HG02943 (cell line): ENCODE measurements around the gene VEZT.
"Not testable (repeated sequence)": the region's sequence is repeated elsewhere in the genome, so short reads cannot be mapped to it uniquely, and the experiment has no call there.

Experiments
- ATAC-seq: cut with Tn5 transposase; IDR thresholded peaks from one replicate; pipeline ENCODE4 v1.9.1; 2021; ENCODE audit warnings: mild to moderate bottlenecking, low read depth, moderate library complexity; ENCODE audit not compliant: unreplicated experiment

VEZT gene

DNA sequence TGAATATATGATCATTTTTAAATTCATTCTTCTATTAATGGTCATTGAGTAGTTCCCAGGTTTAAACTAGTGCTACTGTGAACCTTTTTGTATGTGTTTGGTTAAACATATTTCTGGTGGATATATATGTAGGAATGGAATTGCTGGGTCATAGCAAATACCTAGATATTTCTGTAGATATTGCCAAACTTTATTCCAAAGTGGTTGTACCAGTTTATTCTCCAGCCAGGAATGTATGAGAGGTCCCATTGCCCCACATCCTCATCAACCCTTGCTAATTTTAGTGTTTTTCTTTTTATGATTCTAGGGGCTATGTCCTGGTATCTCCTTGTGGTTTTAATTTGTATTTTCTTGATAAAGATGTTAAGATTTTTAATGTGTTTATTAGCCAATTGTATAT is 3.1 kb downstream of the VEZT start:
- ATAC-seq, result no peak

DNA sequence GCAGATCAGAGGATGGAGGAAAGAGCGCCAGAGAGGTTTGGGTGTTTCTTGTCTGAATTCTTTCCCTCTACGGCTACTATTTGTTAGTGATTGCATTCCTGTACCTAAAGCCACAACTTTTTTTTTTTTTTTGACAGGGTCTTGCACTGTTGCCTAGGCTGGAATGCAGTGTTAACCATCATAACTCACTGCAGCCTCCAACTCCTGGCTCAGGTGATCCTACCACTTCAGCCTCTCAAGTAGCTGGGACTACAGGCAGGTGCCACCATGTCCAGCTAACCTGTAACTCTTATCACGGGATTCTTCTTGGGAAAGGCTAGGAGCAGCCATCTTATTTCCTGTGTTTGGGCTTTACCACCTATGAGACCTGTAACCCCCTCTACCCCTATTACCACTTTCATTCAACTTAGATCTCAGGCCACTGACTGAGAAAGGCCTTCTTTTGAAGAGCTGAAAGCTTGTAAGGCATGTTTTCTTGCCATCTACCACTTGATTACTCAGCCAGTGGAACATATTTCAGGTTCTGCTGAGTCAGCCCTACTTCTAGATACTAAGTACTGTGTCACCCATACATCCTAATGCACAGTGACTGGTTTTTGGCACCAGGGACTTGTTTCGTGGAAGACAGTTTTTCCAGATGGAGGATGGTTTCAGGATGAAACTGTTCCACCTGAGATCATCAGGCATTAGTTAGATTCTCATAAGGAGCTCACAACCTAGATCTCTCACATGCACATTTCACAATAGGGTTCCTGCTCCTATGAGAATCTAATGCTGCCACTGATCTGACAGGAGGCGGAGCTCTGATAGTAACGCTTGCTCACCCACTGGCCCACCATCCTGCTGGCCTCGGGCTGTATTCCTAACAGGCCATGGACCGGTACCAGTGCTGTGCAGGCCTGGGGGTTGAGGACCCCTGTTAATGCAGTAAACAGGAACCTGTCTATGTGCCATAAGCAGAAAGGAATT is 6.9 kb downstream of the VEZT start:
- ATAC-seq, result no peak

DNA sequence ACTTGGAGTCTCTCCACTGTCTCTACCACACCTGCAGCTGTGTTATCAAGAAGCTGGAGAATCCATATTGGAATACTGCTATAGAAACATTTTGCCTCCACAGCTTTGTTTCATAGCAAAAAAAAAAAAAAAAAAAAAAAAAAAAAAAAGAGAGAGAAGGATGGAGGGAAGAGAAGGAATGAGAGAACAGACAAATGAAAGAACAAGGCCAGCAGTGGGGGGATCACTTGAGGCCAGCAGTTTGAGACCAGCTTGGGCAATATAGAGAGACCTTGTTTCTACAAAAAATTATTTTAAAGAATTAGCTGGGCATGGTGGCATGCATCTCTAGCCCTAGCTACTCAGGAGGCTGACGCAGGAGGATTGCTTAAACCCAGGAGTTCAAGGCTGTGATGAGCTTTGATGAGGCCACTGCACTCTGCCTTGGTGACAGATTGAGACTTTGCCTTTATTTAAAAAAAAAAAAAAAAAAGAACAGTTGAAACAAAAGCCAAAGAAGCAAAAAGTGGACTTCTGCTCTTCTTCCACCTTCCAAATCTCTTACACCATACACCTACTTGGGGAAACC is 8.1 kb downstream of the VEZT start:
- no peak for ATAC-seq

DNA sequence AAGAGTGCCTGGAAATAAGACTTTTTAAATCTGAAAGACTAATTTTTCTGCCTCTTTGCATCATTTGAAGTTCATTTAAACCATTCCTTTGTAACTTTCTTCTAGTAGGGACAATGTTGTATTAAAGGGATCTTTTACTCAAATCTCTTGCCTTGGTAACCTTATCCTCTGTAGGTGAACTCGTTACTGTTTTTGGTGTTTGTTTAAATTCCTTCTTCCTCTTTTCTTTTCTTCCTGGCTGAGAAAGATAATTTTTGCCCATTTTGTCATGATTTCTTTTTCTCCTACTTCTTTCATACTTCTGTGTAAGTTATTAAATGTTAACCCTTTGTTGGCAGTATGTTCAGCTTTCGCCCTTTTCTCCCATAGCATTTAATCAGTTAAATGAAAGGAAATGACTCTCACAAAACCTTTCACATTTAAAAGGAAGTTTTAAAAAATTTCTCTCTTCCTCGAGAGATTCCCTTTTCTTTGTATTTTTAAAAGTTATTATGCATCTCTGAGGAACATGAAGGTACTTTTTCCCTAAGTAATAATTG is 10.3 kb downstream of the VEZT start:
- no peak for ATAC-seq

DNA sequence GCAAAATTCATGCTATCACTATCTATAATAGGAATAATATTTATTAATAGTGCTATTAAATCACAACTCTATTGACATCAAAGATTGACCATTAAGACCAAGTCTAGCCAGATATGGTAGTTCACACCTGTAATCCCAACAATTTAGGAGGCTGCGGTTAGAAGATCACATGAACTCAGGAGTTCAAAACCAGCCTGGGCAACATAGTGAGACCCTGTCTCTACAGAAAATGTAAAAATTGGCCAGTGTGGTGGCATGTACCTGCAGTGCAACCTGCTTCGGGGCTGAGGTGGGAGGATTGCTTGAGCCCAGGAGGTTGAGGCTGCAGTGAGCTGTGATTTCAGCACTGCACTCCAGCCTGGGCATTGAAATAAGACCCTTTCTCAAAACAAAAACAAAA is 11.0 kb downstream of the VEZT start:
- ATAC-seq, result no peak

DNA sequence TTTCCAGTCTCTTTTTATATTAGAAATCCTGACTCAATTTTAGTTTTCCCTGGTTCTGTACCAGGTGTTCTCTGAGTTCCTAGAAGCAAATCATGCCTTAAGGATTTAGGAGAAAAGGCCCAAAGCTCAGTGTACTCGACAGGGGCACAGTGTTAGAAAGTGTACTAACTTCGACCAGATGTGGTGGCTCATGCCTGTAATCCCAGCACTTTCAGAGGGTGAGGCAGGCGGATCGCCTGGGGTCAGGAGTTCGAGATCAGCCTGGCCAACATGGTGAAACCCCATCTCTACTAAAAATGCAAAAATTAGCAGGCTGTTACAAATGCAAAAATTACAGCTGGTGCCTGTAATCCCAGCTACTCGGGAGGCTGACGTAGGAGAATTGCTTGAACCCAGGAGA is 12.0 kb downstream of the VEZT start:
- no peak for ATAC-seq

DNA sequence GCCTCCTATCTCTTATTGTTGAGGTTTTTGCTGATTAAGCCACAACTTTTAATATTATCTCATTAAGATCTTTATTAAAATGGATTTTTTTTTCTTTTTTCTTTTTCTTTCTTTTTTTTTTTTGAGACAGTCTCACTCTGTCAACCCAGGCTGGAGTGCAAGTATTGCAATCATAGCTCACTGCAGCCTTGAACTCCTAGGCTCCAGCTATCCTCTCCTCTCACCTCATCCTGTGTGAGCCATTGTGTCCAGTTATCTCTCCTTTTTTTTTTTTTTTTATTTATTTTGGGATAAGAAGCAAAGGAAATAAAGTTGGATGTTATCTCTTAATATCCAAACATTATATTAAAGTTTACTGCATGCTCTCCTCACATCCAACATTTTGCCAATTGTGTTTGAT is 12.7 kb downstream of the VEZT start:
- ATAC-seq, result no peak

DNA sequence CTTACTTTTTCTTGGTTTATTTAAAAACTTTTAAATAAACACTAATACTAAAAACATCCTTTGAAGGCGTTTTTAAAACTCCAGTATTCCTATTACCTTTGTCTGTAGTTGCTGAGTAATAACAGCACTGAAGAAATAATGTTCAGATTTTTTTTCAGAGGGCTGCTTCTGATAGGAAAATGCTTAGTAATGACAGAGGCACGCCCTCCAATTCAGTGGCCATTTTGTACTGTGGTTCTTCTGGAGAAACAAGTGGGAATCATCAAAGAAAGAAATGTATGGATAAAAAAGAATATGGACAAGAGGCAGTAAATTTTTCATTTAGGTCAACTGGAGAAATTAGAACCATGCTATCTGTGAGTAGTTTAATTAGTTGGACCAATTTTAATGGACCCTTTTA is 13.6 kb downstream of the VEZT start:
- ATAC-seq, result no peak

DNA sequence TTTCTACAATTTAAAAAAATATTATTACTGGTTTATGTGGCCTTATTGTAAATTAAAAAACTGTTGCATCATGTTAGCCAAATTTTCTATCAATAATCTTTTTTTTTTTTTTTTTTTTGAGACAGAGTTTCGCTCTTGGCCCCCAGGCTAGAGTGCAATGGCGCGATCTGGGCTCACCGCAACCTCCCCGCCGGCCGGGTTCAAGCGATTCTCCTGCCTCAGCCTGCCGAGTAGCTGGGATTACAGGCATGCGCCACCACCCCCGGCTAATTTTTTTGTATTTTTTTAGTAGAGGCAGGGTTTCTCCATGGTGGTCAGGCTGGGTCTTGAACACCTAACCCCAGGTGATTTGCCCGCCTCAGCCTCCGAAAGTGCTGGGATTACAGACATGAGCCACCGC is 16.6 kb downstream of the VEZT start:
- not testable (repeated sequence) for ATAC-seq

DNA sequence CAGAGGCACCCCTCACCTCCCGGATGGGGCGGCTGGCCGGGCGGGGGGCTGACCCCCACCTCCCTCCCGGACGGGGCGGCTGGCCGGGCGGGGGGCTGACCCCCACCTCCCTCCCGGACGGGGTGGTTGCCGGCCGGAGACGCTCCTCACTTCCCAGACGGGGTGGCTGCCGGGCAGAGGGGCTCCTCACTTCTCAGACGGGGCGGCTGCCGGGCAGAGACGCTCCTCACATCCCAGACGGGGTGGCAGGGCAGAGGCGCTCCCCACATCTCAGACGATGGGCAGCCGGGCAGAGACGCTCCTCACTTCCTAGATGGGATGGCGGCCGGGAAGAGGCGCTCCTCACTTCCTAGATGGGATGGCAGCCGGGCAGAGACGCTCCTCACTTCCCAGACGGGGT is 18.0 kb downstream of the VEZT start:
- not testable (repeated sequence) for ATAC-seq

DNA sequence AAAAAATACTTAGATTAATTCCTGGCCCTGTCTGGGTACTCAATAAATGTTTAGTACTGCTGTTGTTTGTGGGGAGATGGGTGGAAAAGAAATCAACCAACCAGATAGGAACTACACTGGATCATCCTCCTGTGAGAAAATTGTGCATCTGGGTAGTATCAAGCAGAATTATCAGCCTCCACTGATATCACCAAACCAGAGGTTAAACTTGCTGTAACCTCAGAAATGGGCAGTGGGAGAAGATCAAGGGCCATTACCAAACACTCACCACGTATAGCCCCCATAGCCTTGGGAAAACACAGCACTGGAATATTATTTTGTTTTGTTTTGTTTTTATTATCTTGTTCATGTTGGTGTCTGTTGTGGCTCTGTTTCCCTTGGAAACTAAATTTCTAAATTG is 19.7 kb downstream of the VEZT start:
- ATAC-seq, result no peak

DNA sequence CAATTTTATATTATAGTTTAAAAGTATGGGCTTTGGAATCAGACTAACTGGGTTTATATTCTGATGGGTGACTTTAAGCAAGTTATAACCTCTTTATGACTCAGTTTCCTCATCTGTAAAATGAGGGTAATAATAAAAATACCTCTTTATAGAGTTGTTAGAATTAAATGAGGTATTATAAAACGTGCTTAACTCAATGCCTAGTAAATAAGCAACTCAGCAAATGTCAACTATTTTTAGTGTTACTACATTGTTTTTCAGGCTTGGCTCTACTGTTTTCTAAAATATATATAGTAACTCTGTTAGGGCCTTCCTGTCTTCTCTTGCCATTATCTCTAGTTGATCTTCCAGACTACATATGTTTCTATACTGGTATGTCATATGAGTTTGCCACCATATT is 20.5 kb downstream of the VEZT start:
- ATAC-seq, result no peak

DNA sequence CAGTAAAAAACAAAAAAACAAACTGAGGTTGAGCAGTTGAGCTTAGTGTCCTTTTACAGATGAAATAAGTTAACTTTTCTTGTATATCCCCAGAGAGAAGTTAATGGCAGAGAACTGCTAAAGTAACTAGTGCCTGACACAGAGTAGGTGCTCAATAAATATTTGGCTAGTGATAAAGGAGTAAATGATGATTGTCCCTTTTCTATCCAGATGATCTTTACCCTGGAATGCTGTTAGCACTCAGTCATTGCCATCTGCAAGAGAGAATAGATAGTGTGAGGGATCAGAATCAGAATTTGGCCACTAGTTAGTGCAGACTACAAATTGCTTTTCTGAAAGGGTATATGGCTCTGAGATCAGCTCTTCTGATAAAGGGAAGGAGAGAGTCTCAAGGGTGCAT is 21.6 kb downstream of the VEZT start:
- ATAC-seq, result no peak

DNA sequence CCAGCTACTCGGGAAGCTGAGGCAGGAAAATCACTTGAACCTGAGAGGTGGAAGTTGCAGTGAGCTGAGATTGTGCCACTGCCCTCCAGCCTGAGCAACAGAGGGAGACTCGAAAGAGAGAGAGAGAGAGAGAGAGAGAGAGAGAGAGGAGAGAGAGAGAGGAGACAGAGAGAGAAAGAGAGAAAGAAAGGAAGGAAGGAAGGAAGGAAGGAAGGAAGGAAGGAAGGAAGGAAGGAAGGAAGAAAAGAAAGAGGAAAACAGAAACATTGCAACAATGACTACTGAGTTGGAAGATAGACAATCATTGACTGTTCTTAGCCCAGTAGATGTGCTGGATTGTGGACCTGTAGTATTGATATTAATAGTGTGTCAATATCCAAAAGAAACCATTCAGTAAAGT is 22.2 kb downstream of the VEZT start:
- not testable (repeated sequence) for ATAC-seq

DNA sequence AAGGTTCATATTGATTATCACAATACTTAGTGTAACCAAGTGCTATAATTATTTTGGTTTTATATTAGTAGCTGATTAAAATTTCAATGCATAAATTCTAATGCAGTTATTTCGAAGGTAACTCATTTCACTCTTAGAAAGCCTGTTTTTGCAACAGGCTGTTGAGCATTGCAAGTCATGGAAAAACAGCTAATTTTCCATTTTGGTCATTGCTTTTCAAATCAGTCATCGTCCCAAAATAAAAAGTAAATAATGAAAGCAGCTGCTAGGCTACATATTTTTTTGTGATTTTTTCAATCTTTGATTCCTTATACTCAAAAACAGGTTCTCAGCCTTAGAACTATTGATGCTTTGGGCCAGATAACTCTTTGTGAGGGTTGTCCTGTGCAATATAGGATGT is 22.9 kb downstream of the VEZT start:
- no peak for ATAC-seq

DNA sequence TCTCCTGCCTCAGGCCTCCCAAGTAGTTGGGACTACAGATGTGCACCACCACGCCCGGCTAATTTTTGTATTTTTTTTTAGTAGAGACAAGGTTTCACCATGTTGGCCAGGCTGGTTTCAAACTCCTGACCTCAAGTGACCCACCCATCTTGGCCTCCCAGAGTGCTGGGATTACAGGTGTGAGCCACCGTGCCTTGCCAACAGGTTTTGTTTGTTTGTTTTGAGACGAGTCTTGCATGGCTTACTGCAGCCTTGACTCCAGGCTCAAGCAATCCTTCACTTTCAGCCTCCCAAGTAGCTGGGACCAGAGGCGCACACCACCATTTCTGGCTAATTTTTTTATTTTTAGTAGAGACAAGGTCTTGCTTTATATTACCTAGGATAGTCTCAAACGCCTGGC is 23.5 kb downstream of the VEZT start:
- not testable (repeated sequence) for ATAC-seq

DNA sequence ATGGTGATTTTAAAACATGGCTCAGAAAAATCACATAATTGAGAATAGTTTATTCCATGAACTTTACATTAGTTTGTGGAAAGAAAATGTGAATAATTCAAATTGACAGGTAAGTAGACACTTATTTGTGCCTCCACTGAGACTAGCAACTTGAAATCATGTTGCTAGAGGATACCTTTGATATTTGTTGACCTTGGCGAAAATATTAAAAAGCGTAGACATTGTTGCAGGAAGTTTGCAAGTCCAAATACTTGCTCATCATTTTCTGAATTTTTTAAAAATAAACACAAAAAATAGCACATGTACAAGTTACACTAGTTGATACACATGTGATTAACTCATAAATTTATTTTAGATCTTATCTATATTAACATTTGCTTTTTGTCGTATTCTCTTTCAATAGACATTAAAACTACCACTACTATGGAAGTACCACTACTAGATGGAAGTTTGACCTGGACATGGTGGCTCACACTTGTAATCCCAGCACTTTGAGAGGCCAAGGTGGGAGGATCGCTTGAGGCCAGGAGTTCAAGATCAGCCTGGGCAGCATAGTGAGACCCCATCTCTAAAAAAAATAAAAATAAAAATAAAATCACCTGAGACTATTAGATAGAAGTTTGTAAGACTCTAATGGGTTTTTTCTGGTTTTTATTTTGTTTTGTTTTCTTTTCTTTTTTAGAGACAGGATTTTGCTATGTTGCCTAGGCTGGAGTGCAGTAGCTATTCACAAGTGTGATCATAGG is 24.3 kb downstream of the VEZT start:
- ATAC-seq, result no peak

DNA sequence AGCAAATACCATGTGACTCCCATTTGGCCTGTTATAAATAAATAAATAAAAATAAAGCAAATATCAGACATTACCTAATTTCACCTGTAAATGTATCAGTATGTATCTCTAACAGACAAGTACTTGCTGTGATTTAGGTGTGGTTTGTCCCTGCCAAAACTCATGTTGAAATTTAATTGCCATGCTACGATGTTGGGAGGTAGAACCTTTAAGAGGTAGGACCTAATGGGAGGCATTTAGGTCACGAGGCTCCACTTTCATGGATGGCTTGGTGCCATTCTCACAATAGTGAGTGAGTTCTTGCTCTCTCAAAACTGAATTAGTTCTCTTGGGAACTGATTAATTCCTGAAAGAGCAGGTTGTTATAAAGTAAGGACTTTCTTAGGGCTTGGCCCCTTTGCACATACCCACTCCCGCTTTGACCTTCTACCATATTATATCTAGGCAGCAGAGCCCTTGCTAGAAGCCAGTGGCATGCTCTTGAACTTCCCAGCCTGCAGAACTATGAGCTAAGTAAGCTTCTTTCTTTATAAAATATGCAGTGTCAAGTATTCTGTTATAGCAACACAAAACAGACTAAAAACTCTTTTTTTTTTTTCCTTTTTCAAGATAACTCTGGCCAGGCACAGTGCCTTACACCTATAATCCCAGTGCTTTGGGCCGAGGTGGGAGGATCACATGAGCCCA is 26.0 kb downstream of the VEZT start:
- ATAC-seq, result no peak

DNA sequence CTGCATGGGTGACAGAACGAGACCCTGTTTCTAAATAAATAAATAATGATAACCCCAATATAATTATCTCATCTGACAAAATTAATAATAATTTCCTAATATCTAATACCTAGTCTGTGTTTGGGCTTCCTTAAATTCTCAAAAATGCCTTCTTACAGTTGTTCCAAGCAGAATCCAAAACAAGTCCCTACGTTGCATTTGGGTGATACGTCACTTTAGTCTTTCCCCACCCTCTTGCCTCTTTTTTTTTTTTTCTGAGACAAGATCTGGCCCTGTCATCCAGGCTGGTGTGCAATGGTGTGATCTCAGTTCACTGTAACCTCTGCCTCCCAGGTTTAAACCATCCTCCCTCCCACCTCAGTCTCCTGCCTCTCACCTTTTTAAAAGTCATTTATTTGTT is 26.7 kb downstream of the VEZT start:
- ATAC-seq, result no peak

DNA sequence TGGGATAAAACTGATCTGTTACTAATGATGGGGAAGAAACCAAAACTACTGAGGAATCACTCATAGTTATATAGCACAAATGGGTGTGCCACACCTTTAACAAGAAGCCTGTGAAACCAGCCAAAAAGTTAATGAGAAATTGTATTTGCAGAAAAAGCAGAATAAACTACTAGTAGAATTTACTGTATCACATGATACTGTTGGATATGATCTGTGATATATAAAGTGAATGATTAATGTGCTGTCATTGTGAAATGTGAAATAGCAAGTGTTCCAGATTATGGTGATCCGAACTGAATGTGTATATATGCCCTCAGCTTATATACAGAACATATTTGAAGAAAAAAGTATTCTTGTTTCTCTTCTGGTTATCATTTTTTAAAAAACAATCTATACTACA is 30.5 kb downstream of the VEZT start:
- no peak for ATAC-seq
